ENCODE data around the gene NPBWR2.

NPBWR2 gene

GRCh38 chr20:64106981-64107735 is at the start of gene NPBWR2:
Gene NPBWR2 (minus strand): TSS chr20:64107565. CDS start chr20:64106831, 734 bp downstream.
- DNase-seq (ENCODE audit: insufficient read length, low spot score) (no peak), FAIRE-seq (no peak)

GRCh38 chr20:64156136-64156885 is 48.9 kb upstream of the NPBWR2 start:
- FAIRE-seq, result no peak
- DNase-seq (ENCODE audit: insufficient read length, low spot score), result no peak

- peak; percentile 79 for FAIRE-seq
- no peak for DNase-seq (ENCODE audit: insufficient read length, low spot score)
Observed at GRCh38 chr20:64155258-64156135, 48.1 kb upstream of the NPBWR2 start.

- DNase-seq (ENCODE audit: insufficient read length, low spot score), result no peak
- peak; percentile 46 for FAIRE-seq
Observed at GRCh38 chr20:64154590-64155257, 47.4 kb upstream of the NPBWR2 start.

GRCh38 chr20:64153861-64154589 is 46.7 kb upstream of the NPBWR2 start:
- no peak for FAIRE-seq

GRCh38 chr20:64153410-64153809 is 46.0 kb upstream of the NPBWR2 start:
- DNase-seq (ENCODE audit: insufficient read length, low spot score) (no peak), FAIRE-seq (peak; percentile 100)

More at GRCh38 chr20:64153861-64154589, 46.7 kb upstream of the NPBWR2 start:
- no peak for DNase-seq (ENCODE audit: insufficient read length, low spot score)

- FAIRE-seq (no peak), DNase-seq (ENCODE audit: insufficient read length, low spot score) (no peak)
Observed at GRCh38 chr20:64152906-64153305, 45.5 kb upstream of the NPBWR2 start.

- peak; percentile 87 for FAIRE-seq
- DNase-seq (ENCODE audit: insufficient read length, low spot score), result peak; percentile 72
Observed at GRCh38 chr20:64151633-64152530, 44.5 kb upstream of the NPBWR2 start.

- no peak for DNase-seq (ENCODE audit: insufficient read length, low spot score)
- no peak for FAIRE-seq
Observed at GRCh38 chr20:64150756-64151632, 43.6 kb upstream of the NPBWR2 start.

GRCh38 chr20:64149809-64150560 is 42.6 kb upstream of the NPBWR2 start:
- DNase-seq (ENCODE audit: insufficient read length, low spot score) (no peak), FAIRE-seq (peak; percentile 99)

GRCh38 chr20:64149141-64149540 is 41.8 kb upstream of the NPBWR2 start:
- FAIRE-seq, result no peak
- DNase-seq (ENCODE audit: insufficient read length, low spot score), result no peak

GRCh38 chr20:64148581-64148980 is 41.2 kb upstream of the NPBWR2 start:
- DNase-seq (ENCODE audit: insufficient read length, low spot score) (no peak), FAIRE-seq (no peak)

GRCh38 chr20:64146936-64147477 is 39.6 kb upstream of the NPBWR2 start:
- DNase-seq (ENCODE audit: insufficient read length, low spot score) (no peak), FAIRE-seq (no peak)

GRCh38 chr20:64146301-64146935 is 39.1 kb upstream of the NPBWR2 start:
- no peak for FAIRE-seq
- DNase-seq (ENCODE audit: insufficient read length, low spot score), result no peak

- FAIRE-seq (peak; percentile 78), DNase-seq (ENCODE audit: insufficient read length, low spot score) (no peak)
Observed at GRCh38 chr20:64145458-64146300, 38.3 kb upstream of the NPBWR2 start.
